HL-60 (cell line): ENCODE data around the gene XPR1.
"Not testable (repeated sequence)": the region's sequence is repeated elsewhere in the genome, so short reads cannot be mapped to it uniquely, and the experiment has no call there.

ENCODE experiments used
- CTCF ChIP-seq: IDR thresholded peaks from one replicate; pipeline ENCODE4 v1.5.1; 2011; ENCODE audit warnings: low read length, control low read depth, inconsistent platforms; ENCODE audit not compliant: insufficient read depth
- GABPA ChIP-seq: IDR thresholded peaks from 2 replicates; pipeline ENCODE4 v1.6.1; 2012; ENCODE audit warnings: low read depth
- POLR2AphosphoS5 ChIP-seq: IDR thresholded peaks from 2 replicates; pipeline ENCODE4 v1.6.1; 2012; ENCODE audit warnings: low read depth
- TF ChIP-seq, protein P1 (sequence below): IDR thresholded peaks from 2 replicates; pipeline ENCODE4 v1.6.1; 2012; ENCODE audit warnings: low read depth; ENCODE audit not compliant: insufficient replicate concordance

GRCh38 chr1:180831507-180831906 lies 199.7 kb downstream of the XPR1 start:
- TF ChIP-seq CTCF, GABPA, POLR2AphosphoS5: not testable (repeated sequence)
- TF ChIP-seq, protein P1, sequence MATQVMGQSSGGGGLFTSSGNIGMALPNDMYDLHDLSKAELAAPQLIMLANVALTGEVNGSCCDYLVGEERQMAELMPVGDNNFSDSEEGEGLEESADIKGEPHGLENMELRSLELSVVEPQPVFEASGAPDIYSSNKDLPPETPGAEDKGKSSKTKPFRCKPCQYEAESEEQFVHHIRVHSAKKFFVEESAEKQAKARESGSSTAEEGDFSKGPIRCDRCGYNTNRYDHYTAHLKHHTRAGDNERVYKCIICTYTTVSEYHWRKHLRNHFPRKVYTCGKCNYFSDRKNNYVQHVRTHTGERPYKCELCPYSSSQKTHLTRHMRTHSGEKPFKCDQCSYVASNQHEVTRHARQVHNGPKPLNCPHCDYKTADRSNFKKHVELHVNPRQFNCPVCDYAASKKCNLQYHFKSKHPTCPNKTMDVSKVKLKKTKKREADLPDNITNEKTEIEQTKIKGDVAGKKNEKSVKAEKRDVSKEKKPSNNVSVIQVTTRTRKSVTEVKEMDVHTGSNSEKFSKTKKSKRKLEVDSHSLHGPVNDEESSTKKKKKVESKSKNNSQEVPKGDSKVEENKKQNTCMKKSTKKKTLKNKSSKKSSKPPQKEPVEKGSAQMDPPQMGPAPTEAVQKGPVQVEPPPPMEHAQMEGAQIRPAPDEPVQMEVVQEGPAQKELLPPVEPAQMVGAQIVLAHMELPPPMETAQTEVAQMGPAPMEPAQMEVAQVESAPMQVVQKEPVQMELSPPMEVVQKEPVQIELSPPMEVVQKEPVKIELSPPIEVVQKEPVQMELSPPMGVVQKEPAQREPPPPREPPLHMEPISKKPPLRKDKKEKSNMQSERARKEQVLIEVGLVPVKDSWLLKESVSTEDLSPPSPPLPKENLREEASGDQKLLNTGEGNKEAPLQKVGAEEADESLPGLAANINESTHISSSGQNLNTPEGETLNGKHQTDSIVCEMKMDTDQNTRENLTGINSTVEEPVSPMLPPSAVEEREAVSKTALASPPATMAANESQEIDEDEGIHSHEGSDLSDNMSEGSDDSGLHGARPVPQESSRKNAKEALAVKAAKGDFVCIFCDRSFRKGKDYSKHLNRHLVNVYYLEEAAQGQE: not testable (repeated sequence)
